K562 (cell line): Measurements from ENCODE around the gene BORCS5. TPM values are rescaled to one million over a fixed set of nuclear protein-coding genes. Genes with fewer than 3 reads are reported as not detected.
"Not testable (repeated sequence)": the region's sequence is repeated elsewhere in the genome, so short reads cannot be mapped to it uniquely, and the experiment has no call there.

Source experiments
- ATAC-seq: fragments of 200-7000 bp; cut with Tn5 transposase; 3 replicates; pipeline ENCODE4 v1.9.1; 2020; ENCODE audit warnings: moderate library complexity
- BruUV-seq: library from RNA; stranded (reverse); fragments of 400-500 nt; replicated peaks from 2 replicates; lab custom pipeline; 2021; lab: Mats Ljungman, UMichigan
- CTCF ChIA-PET: fragments of 300-600 bp; formaldehyde crosslinking; extraction: SDS; loops from one replicate; lab custom pipeline; 2021; ENCODE audit warnings: low intra/inter-chr PET ratio; lab: Yijun Ruan, JAX
- POLR2A ChIA-PET: fragments of 300-600, 350-650 bp; sonication (Branson Sonifier 250); formaldehyde crosslinking; extraction: SDS; loops from one replicate; lab custom pipeline; 2021; ENCODE audit warnings: antibody characterized with exemption, inconsistent platforms; lab: Yijun Ruan, JAX
- DNase-seq, 4 experiments: peaks; one replicate each; pipeline versions ENCODE4 v3.0.0 to v3.0.0-alpha.2; 2011 to 2018; ENCODE audit warnings: low spot score in 3 of 4, mixed read lengths in 3 of 4; ENCODE audit errors: extremely low read depth in 1 of 4
- FAIRE-seq: peaks from 2 replicates; lab custom pipeline; 2011; peaks lifted over from hg19 to GRCh38; lab: Jason Lieb, UNC
- H2AFZ ChIP-seq: 2 replicates; pipeline ENCODE4 v1.6.0; 2011; ENCODE audit warnings: low read depth, low read length, control low read depth, inconsistent platforms
- H3K27ac ChIP-seq: fragments of 200-600 bp; 3 replicates; pipeline ENCODE4 v1.8.0; 2011; ENCODE audit warnings: low read depth, mild to moderate bottlenecking, control low read depth, inconsistent platforms, low read length, moderate library complexity, mixed read lengths; ENCODE audit errors: extremely low read depth
- H3K27me3 ChIP-seq, 2 experiments: fragments of 300-600 bp in 1 of 2; 2 replicates in 1 of 2; 3 replicates in 1 of 2; pipeline versions ENCODE4 v1.6.0 to v1.8.0; 2011; ENCODE audit warnings: inconsistent platforms in 2 of 2, low read length in 2 of 2, mild to moderate bottlenecking in 1 of 2, mixed read lengths in 1 of 2, moderate library complexity in 1 of 2; ENCODE audit not compliant: control insufficient read depth in 2 of 2, insufficient read depth in 2 of 2
- H3K36me3 ChIP-seq: fragments of 300-600 bp; 3 replicates; pipeline ENCODE4 v1.8.0; 2011; ENCODE audit warnings: mild to moderate bottlenecking, low read length, inconsistent platforms; ENCODE audit not compliant: control insufficient read depth, insufficient read depth
- H3K4me1 ChIP-seq, 2 experiments: fragments of 200-600 bp in 1 of 2; replicated peaks in 1 of 2; 2 replicates in 1 of 2; 3 replicates in 1 of 2; pipeline versions ENCODE4 v1.5.1 to v1.8.0; 2011; ENCODE audit warnings: inconsistent platforms in 2 of 2, low read length in 2 of 2, mild to moderate bottlenecking in 1 of 2, mixed read lengths in 1 of 2, moderate library complexity in 1 of 2; ENCODE audit not compliant: control insufficient read depth in 2 of 2, insufficient read depth in 2 of 2
- H3K4me2 ChIP-seq: 2 replicates; pipeline ENCODE4 v1.6.1; 2011; ENCODE audit warnings: low read length, control low read depth, inconsistent platforms, mixed read lengths; ENCODE audit not compliant: insufficient read depth
- H3K4me3 ChIP-seq: fragments of 200-600 bp; sonication (generic), shearing (Covaris generic); 2 replicates; pipeline ENCODE4 v1.5.1; 2016; ENCODE audit warnings: control low read depth, inconsistent platforms
- H3K79me2 ChIP-seq: fragments of 200-600 bp; 3 replicates; pipeline ENCODE4 v1.8.0; 2011; ENCODE audit warnings: low read length, inconsistent platforms; ENCODE audit not compliant: control insufficient read depth, insufficient read depth
- H3K9ac ChIP-seq, 2 experiments: 2 replicates each; pipeline versions ENCODE4 v1.6.0 to v1.6.1; 2011; ENCODE audit warnings: low read depth in 2 of 2, low read length in 2 of 2, control low read depth in 1 of 2, inconsistent platforms in 1 of 2, mild to moderate bottlenecking in 1 of 2, mixed read lengths in 1 of 2; ENCODE audit not compliant: insufficient read depth in 1 of 2
- H3K9me1 ChIP-seq: one replicate; pipeline ENCODE4 v1.6.0; 2011; ENCODE audit warnings: inconsistent platforms, mild to moderate bottlenecking, low read length, moderate library complexity; ENCODE audit not compliant: control insufficient read depth, insufficient read depth
- H3K9me3 ChIP-seq: replicated peaks from 2 replicates; pipeline ENCODE4 v1.5.1; 2011; ENCODE audit warnings: low read depth, low read length, inconsistent platforms; ENCODE audit not compliant: control insufficient read depth, insufficient read depth
- H4K20me1 ChIP-seq: replicated peaks from 2 replicates; pipeline ENCODE4 v1.6.1; 2011; ENCODE audit warnings: low read length, inconsistent platforms, mixed read lengths; ENCODE audit not compliant: control insufficient read depth, insufficient read depth
- MEIS2 ChIP-seq: fragments of 450-650 bp; IDR thresholded peaks from 2 replicates; pipeline ENCODE4 v1.6.1; 2014; ENCODE audit warnings: mild to moderate bottlenecking; ENCODE audit not compliant: partially characterized antibody
- WGBS: fragments of 100-300 bp; shearing (Covaris generic); methylation state at CpG from one replicate; pipeline ENCODE4 v1.1.6; 2016; ENCODE audit warnings: low coverage, mixed read lengths; ENCODE audit not compliant: insufficient coverage; ENCODE audit errors: missing lambda C conversion rate; 5-methylcytosine and 5-hydroxymethylcytosine counted together
- in situ Hi-C: fragments of 300-500 bp; cut with MboI; formaldehyde crosslinking; loops from 4 replicates; pipeline ENCODE4 v1.15.0; 2018; ENCODE audit warnings: inconsistent platforms, mixed read lengths
- intact Hi-C: fragments of 100-400 bp; cut with micrococcal nuclease; formaldehyde crosslinking; loops from 2 replicates; pipeline ENCODE4 v1.14.2; 2022
- polyA plus RNA-seq, 8 experiments: library from polyadenylated mRNA; depleted of rRNA in 4 of 8; stranded (reverse) in 5 of 8; unstranded in 3 of 8; fragments of >200 nt; fragmentation: Nextera tagmentation in 2 of 8; fragmentation: Illumina TruSeq in 1 of 8; extraction: Ambion mirVana in 2 of 8; extraction: Trizol in 1 of 8; gene quantifications; 2 replicates each; pipeline versions ENCODE4 v1.2.1 to v1.2.3, GENCODE V29; 2011 to 2014; ENCODE audit warnings: inconsistent platforms in 1 of 8, missing spikeins in 1 of 8
- total RNA-seq, 7 experiments: library from RNA; depleted of rRNA in 6 of 7; stranded (reverse); fragments of >200 nt in 6 of 7; fragmentation: Illumina TruSeq in 2 of 7; extraction: Trizol in 2 of 7; gene quantifications; 2 replicates each; pipeline versions ENCODE4 v1.2.1 to v1.2.3, GENCODE V29; 2011 to 2021; ENCODE audit warnings: low replicate concordance in 1 of 7
- TF ChIP-seq, protein P1 (sequence below): fragments of 450-650 bp; IDR thresholded peaks from 2 replicates; pipeline ENCODE4 v1.6.1; 2016

The BORCS5 gene
- total and polyA plus RNA-seq, 9 of the 15 experiments (the other 6 are each of a cell fraction or from before 2014, with no cell fraction given) = 0.31 to 12.4 (median 6.6) TPM

DNA sequence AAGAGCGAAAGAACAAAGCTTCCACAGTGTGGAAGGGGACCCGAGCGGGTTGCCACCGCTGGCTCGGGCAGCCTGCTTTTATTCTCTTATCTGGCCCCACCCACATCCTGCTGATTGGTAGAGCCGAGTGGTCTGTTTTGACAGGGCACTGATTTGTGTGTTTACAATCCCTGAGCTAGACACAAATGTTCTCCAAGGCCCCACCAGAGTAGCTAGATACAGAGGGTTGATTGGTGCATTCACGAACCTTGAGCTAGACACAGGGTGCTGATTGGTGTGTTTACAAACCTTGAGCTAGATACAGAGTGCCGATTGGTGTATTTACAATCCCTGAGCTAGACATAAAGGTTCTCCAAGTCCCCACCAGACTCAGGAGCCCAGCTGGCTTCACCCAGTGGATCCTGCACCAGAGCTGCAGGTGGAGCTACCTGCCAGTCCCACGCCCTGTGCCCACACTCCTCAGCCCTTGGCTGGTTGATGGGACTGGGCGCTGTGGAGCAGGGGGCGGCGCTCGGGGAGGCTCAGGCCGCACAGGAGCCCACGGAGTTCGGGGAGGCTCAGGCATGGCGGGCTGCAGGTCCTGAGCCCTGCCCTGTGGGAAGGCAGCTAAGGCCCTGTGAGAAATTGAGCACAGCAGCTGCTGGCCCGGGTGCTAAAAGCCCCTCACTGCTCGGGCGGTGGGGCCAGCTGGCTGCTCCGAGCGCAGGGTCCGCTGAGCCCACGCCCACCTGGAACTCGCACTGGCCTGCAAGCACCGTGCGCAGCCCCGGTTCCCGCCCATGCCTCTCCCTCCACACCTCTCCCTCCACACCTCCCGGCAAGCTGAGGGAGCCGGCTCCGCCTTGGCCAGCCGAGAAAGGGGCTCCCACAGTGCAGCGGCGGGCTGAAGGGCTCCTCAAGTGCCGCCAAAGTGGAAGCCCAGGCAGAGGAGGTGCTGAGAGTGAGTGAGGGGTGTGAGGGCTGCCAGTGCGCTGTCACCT, 115.4 kb downstream of the BORCS5 start:
- not testable (repeated sequence) for FAIRE-seq
- WGBS = 74% methylated on average over 6 of the region's 37 CpGs

More for the DNA sequence above, 115.4 kb downstream of the BORCS5 start:
- H3K27me3 ChIP-seq, in situ Hi-C loops, H3K9me1 ChIP-seq, intact Hi-C loops, BruUV-seq, H4K20me1 ChIP-seq, ATAC-seq, H3K4me2 ChIP-seq, H3K9me3 ChIP-seq, H3K9ac ChIP-seq, DNase-seq, POLR2A ChIA-PET, H2AFZ ChIP-seq, H3K4me3 ChIP-seq, H3K79me2 ChIP-seq, CTCF ChIA-PET, H3K27ac ChIP-seq: not testable (repeated sequence)
- Histone ChIP-seq H3K4me1 (peaks cover 6 to 16% of the 10 kb centered on the region in 2 experiments; a peak in 3 of 5 replicates), H3K36me3 (peaks cover 17% of the 10 kb centered on the region; the same call in 2 of the 3 replicates)
- TF ChIP-seq, protein P1, sequence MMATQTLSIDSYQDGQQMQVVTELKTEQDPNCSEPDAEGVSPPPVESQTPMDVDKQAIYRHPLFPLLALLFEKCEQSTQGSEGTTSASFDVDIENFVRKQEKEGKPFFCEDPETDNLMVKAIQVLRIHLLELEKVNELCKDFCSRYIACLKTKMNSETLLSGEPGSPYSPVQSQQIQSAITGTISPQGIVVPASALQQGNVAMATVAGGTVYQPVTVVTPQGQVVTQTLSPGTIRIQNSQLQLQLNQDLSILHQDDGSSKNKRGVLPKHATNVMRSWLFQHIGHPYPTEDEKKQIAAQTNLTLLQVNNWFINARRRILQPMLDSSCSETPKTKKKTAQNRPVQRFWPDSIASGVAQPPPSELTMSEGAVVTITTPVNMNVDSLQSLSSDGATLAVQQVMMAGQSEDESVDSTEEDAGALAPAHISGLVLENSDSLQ = peak; percentile 29; the same call in 1 of the 2 replicates
- TF ChIP-seq MEIS2 = peak; percentile 29
